K562 (cell line): ENCODE results near the gene AEN. TPM values are rescaled to one million over a fixed set of nuclear protein-coding genes. Genes with fewer than 3 reads are reported as not detected.
A peak's percentile ranks its signal among the peaks of the same experiment; 100 is the strongest.

Experiments
- ATAC-seq: fragments of 200-7000 bp; cut with Tn5 transposase; 3 replicates; pipeline ENCODE4 v1.9.1; 2020; ENCODE audit warnings: moderate library complexity
- BruUV-seq: library from RNA; stranded (reverse); fragments of 400-500 nt; replicated peaks from 2 replicates; lab custom pipeline; 2021; lab: Mats Ljungman, UMichigan
- CTCF ChIA-PET: fragments of 300-600 bp; formaldehyde crosslinking; extraction: SDS; loops from one replicate; lab custom pipeline; 2021; ENCODE audit warnings: low intra/inter-chr PET ratio; lab: Yijun Ruan, JAX
- POLR2A ChIA-PET: fragments of 300-600, 350-650 bp; sonication (Branson Sonifier 250); formaldehyde crosslinking; extraction: SDS; loops from one replicate; lab custom pipeline; 2021; ENCODE audit warnings: antibody characterized with exemption, inconsistent platforms; lab: Yijun Ruan, JAX
- DNase-seq, 4 experiments: peaks; one replicate each; pipeline versions ENCODE4 v3.0.0 to v3.0.0-alpha.2; 2011 to 2018; ENCODE audit warnings: low spot score in 3 of 4, mixed read lengths in 3 of 4; ENCODE audit errors: extremely low read depth in 1 of 4
- FAIRE-seq: peaks from 2 replicates; lab custom pipeline; 2011; peaks lifted over from hg19 to GRCh38; lab: Jason Lieb, UNC
- H2AFZ ChIP-seq: 2 replicates; pipeline ENCODE4 v1.6.0; 2011; ENCODE audit warnings: low read depth, low read length, control low read depth, inconsistent platforms
- H3K27ac ChIP-seq: fragments of 200-600 bp; 3 replicates; pipeline ENCODE4 v1.8.0; 2011; ENCODE audit warnings: low read depth, mild to moderate bottlenecking, control low read depth, inconsistent platforms, low read length, moderate library complexity, mixed read lengths; ENCODE audit errors: extremely low read depth
- H3K27me3 ChIP-seq, 2 experiments: fragments of 300-600 bp in 1 of 2; 2 replicates in 1 of 2; 3 replicates in 1 of 2; pipeline versions ENCODE4 v1.6.0 to v1.8.0; 2011; ENCODE audit warnings: inconsistent platforms in 2 of 2, low read length in 2 of 2, mild to moderate bottlenecking in 1 of 2, mixed read lengths in 1 of 2, moderate library complexity in 1 of 2; ENCODE audit not compliant: control insufficient read depth in 2 of 2, insufficient read depth in 2 of 2
- H3K36me3 ChIP-seq: fragments of 300-600 bp; 3 replicates; pipeline ENCODE4 v1.8.0; 2011; ENCODE audit warnings: mild to moderate bottlenecking, low read length, inconsistent platforms; ENCODE audit not compliant: control insufficient read depth, insufficient read depth
- H3K4me1 ChIP-seq, 2 experiments: fragments of 200-600 bp in 1 of 2; replicated peaks in 1 of 2; 2 replicates in 1 of 2; 3 replicates in 1 of 2; pipeline versions ENCODE4 v1.5.1 to v1.8.0; 2011; ENCODE audit warnings: inconsistent platforms in 2 of 2, low read length in 2 of 2, mild to moderate bottlenecking in 1 of 2, mixed read lengths in 1 of 2, moderate library complexity in 1 of 2; ENCODE audit not compliant: control insufficient read depth in 2 of 2, insufficient read depth in 2 of 2
- H3K4me2 ChIP-seq: 2 replicates; pipeline ENCODE4 v1.6.1; 2011; ENCODE audit warnings: low read length, control low read depth, inconsistent platforms, mixed read lengths; ENCODE audit not compliant: insufficient read depth
- H3K4me3 ChIP-seq: fragments of 200-600 bp; sonication (generic), shearing (Covaris generic); 2 replicates; pipeline ENCODE4 v1.5.1; 2016; ENCODE audit warnings: control low read depth, inconsistent platforms
- H3K79me2 ChIP-seq: fragments of 200-600 bp; 3 replicates; pipeline ENCODE4 v1.8.0; 2011; ENCODE audit warnings: low read length, inconsistent platforms; ENCODE audit not compliant: control insufficient read depth, insufficient read depth
- H3K9ac ChIP-seq, 2 experiments: 2 replicates each; pipeline versions ENCODE4 v1.6.0 to v1.6.1; 2011; ENCODE audit warnings: low read depth in 2 of 2, low read length in 2 of 2, control low read depth in 1 of 2, inconsistent platforms in 1 of 2, mild to moderate bottlenecking in 1 of 2, mixed read lengths in 1 of 2; ENCODE audit not compliant: insufficient read depth in 1 of 2
- H3K9me1 ChIP-seq: one replicate; pipeline ENCODE4 v1.6.0; 2011; ENCODE audit warnings: inconsistent platforms, mild to moderate bottlenecking, low read length, moderate library complexity; ENCODE audit not compliant: control insufficient read depth, insufficient read depth
- H3K9me3 ChIP-seq: replicated peaks from 2 replicates; pipeline ENCODE4 v1.5.1; 2011; ENCODE audit warnings: low read depth, low read length, inconsistent platforms; ENCODE audit not compliant: control insufficient read depth, insufficient read depth
- H4K20me1 ChIP-seq: replicated peaks from 2 replicates; pipeline ENCODE4 v1.6.1; 2011; ENCODE audit warnings: low read length, inconsistent platforms, mixed read lengths; ENCODE audit not compliant: control insufficient read depth, insufficient read depth
- FOSL1 ChIP-seq: fragments of 200-800 bp; sonication (Bioruptor generic); conservative IDR thresholded peaks from 2 replicates; pipeline ENCODE4 v1.6.1; 2016; ENCODE audit warnings: missing genetic modification characterization, missing compliant biosample characterization
- HDGF ChIP-seq: fragments of 450-650 bp; IDR thresholded peaks from 2 replicates; pipeline ENCODE4 v1.6.1; 2016
- MEF2A ChIP-seq: IDR thresholded peaks from 2 replicates; pipeline ENCODE4 v1.6.1; 2011; ENCODE audit warnings: low read depth, mild to moderate bottlenecking, low read length, moderate library complexity; ENCODE audit not compliant: control insufficient read depth
- NFE2L1 ChIP-seq: fragments of 450-650 bp; IDR thresholded peaks from 2 replicates; pipeline ENCODE4 v1.6.1; 2016; ENCODE audit warnings: missing genetic modification characterization, low read depth, mild to moderate bottlenecking, missing compliant biosample characterization, moderate library complexity, borderline replicate concordance
- NR3C1 ChIP-seq: sonication (generic); formaldehyde crosslinking; IDR thresholded peaks from 2 replicates; pipeline ENCODE4 v1.8.1; 2022; ENCODE audit warnings: missing genetic modification reagents
- SMAD4 ChIP-seq: fragments of 250-450 bp; sonication (Bioruptor Pico); conservative IDR thresholded peaks from 2 replicates; pipeline ENCODE4 v1.8.0; 2021; ENCODE audit warnings: inconsistent platforms, mild to moderate bottlenecking, moderate library complexity
- SREBF1 ChIP-seq: fragments of 150-350 bp; IDR thresholded peaks from 2 replicates; pipeline ENCODE4 v1.6.1; 2014; ENCODE audit warnings: antibody characterized with exemption, low read depth, low read length, borderline replicate concordance
- SREBF2 ChIP-seq: sonication (generic); formaldehyde crosslinking; IDR thresholded peaks from 2 replicates; pipeline ENCODE4 v1.4.0; 2020; ENCODE audit warnings: mild to moderate bottlenecking, missing genetic modification reagents
- ZBTB7A ChIP-seq: IDR thresholded peaks from 2 replicates; pipeline ENCODE4 v1.6.1; 2011; ENCODE audit warnings: low read depth, mild to moderate bottlenecking, low read length, moderate library complexity, borderline replicate concordance; ENCODE audit not compliant: control insufficient read depth
- ZNF589 ChIP-seq: fragments of 200-800 bp; sonication (Bioruptor generic); IDR thresholded peaks from 2 replicates; pipeline ENCODE4 v1.6.1; 2016; ENCODE audit warnings: low read depth, missing genetic modification characterization, missing compliant biosample characterization
- WGBS: fragments of 100-300 bp; shearing (Covaris generic); methylation state at CpG from one replicate; pipeline ENCODE4 v1.1.6; 2016; ENCODE audit warnings: low coverage, mixed read lengths; ENCODE audit not compliant: insufficient coverage; ENCODE audit errors: missing lambda C conversion rate; 5-methylcytosine and 5-hydroxymethylcytosine counted together
- in situ Hi-C: fragments of 300-500 bp; cut with MboI; formaldehyde crosslinking; loops from 4 replicates; pipeline ENCODE4 v1.15.0; 2018; ENCODE audit warnings: inconsistent platforms, mixed read lengths
- intact Hi-C: fragments of 100-400 bp; cut with micrococcal nuclease; formaldehyde crosslinking; loops from 2 replicates; pipeline ENCODE4 v1.14.2; 2022
- polyA plus RNA-seq, 8 experiments: library from polyadenylated mRNA; depleted of rRNA in 4 of 8; stranded (reverse) in 5 of 8; unstranded in 3 of 8; fragments of >200 nt; fragmentation: Nextera tagmentation in 2 of 8; fragmentation: Illumina TruSeq in 1 of 8; extraction: Ambion mirVana in 2 of 8; extraction: Trizol in 1 of 8; gene quantifications; 2 replicates each; pipeline versions ENCODE4 v1.2.1 to v1.2.3, GENCODE V29; 2011 to 2014; ENCODE audit warnings: inconsistent platforms in 1 of 8, missing spikeins in 1 of 8
- total RNA-seq, 7 experiments: library from RNA; depleted of rRNA in 6 of 7; stranded (reverse); fragments of >200 nt in 6 of 7; fragmentation: Illumina TruSeq in 2 of 7; extraction: Trizol in 2 of 7; gene quantifications; 2 replicates each; pipeline versions ENCODE4 v1.2.1 to v1.2.3, GENCODE V29; 2011 to 2021; ENCODE audit warnings: low replicate concordance in 1 of 7
- TF ChIP-seq, protein P1 (sequence below): fragments of 250-450 bp; sonication (Bioruptor Pico); IDR thresholded peaks from 2 replicates; pipeline ENCODE4 v1.5.0; 2021
- TF ChIP-seq, protein P2 (sequence below): sonication (generic); formaldehyde crosslinking; IDR thresholded peaks from 2 replicates; pipeline ENCODE4 v1.9.0; 2022; ENCODE audit warnings: mild to moderate bottlenecking, missing genetic modification reagents
- TF ChIP-seq, protein P3 (sequence below): fragments of 450-650 bp; formaldehyde crosslinking; IDR thresholded peaks from 2 replicates; pipeline ENCODE4 v1.4.0; 2020; ENCODE audit warnings: mild to moderate bottlenecking, mixed read lengths
- TF ChIP-seq, protein P4 (sequence below): IDR thresholded peaks from 2 replicates; pipeline ENCODE4 v1.6.1; 2011; ENCODE audit warnings: borderline replicate concordance, low read depth, mild to moderate bottlenecking, moderate library complexity, low read length; ENCODE audit not compliant: insufficient read depth, poor library complexity, severe bottlenecking
- TF ChIP-seq, protein P5 (sequence below): fragments of 250-450 bp; sonication (Bioruptor Pico); IDR thresholded peaks from 2 replicates; pipeline ENCODE4 v1.5.0; 2020; ENCODE audit warnings: mild to moderate bottlenecking

AEN gene
- total and polyA plus RNA-seq, 9 of the 15 experiments (the other 6 are each of a cell fraction or from before 2014, with no cell fraction given) = 9.0 to 51.0 (median 32.8) TPM

DNA sequence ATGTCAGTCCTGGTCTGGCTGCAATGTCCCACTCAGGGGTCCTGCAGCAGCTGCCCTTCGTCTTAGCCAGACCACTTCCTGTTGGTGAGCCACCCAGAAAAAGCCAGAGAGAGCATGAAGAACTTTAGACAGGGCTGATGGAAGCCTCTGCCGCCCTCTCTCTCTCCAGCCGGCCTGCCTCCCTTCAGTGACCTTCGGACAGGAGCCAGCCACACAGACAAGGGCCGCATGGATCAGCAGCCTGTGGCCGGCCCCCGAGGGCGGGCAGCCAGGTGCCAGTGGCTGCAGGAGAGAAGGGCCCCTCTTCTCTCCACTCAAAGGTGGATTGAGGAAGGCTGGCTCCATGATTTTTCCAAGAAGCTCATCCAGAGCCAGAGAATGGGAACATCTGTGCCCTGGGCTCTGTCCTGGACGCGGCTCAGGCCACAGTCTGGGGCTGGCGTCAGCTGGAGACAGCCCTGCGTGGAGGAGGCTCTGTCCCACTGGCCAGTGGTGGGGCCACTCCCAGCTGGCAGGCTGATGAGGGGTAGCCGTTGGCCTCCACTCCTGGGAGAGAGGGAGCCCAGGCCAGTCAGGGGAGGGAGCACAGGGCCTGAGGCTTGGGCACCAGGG, 60.6 kb downstream of the AEN start:
- ATAC-seq (peak; percentile 51), DNase-seq (no peak), FAIRE-seq (no peak)
- Histone ChIP-seq H3K9me1 (no peaks in the 10 kb centered on the region), H4K20me1 (no peaks in the 10 kb centered on the region), H3K27ac (no peak overlapping the region), H3K36me3 (no peaks in the 10 kb centered on the region), H3K79me2 (no peaks in the 10 kb centered on the region), H3K4me2 (no peak overlapping the region), H3K27me3 (peaks cover 19 to 42% of the 10 kb centered on the region in 2 experiments; a peak in 4 of 5 replicates), H3K9ac (no peak overlapping the region), H3K9me3 (no peaks in the 10 kb centered on the region), H3K4me1 (peaks cover 0 to 5% of the 10 kb centered on the region in 2 experiments; a peak in 2 of 5 replicates), H3K4me3 (no peak overlapping the region), H2AFZ (no peak overlapping the region)
- POLR2A ChIA-PET = interaction anchor here (1.5 kb wide), 1 partner anchor 12 kb away, joined by 3 read pairs; no protein-coding TSS in a partner anchor
- WGBS = 1% methylated on average over 10 of the region's 13 CpGs
- no TSS peak for BruUV-seq
- CTCF ChIA-PET = no interaction called here
- in situ Hi-C loops (no loop called here), intact Hi-C loops (no loop called here)
- TF ChIP-seq, protein P1, sequence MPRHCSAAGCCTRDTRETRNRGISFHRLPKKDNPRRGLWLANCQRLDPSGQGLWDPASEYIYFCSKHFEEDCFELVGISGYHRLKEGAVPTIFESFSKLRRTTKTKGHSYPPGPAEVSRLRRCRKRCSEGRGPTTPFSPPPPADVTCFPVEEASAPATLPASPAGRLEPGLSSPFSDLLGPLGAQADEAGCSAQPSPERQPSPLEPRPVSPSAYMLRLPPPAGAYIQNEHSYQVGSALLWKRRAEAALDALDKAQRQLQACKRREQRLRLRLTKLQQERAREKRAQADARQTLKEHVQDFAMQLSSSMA (CRISPR knock-in tag) = no peak
- TF ChIP-seq ZNF589 = no peak
- no peak for TF ChIP-seq SMAD4 (CRISPR knock-in tag)
- no peak for TF ChIP-seq ZBTB7A
- TF ChIP-seq HDGF = no peak
- TF ChIP-seq SREBF1 = no peak
- no peak for TF ChIP-seq MEF2A
- TF ChIP-seq, protein P2, sequence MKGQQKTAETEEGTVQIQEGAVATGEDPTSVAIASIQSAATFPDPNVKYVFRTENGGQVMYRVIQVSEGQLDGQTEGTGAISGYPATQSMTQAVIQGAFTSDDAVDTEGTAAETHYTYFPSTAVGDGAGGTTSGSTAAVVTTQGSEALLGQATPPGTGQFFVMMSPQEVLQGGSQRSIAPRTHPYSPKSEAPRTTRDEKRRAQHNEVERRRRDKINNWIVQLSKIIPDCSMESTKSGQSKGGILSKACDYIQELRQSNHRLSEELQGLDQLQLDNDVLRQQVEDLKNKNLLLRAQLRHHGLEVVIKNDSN (CRISPR knock-in tag) = no peak
- TF ChIP-seq, protein P3, sequence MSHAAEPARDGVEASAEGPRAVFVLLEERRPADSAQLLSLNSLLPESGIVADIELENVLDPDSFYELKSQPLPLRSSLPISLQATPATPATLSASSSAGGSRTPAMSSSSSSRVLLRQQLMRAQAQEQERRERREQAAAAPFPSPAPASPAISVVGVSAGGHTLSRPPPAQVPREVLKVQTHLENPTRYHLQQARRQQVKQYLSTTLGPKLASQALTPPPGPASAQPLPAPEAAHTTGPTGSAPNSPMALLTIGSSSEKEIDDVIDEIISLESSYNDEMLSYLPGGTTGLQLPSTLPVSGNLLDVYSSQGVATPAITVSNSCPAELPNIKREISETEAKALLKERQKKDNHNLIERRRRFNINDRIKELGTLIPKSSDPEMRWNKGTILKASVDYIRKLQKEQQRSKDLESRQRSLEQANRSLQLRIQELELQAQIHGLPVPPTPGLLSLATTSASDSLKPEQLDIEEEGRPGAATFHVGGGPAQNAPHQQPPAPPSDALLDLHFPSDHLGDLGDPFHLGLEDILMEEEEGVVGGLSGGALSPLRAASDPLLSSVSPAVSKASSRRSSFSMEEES (CRISPR knock-in tag) = no peak
- TF ChIP-seq FOSL1 (tag) = no peak
- no peak for TF ChIP-seq NFE2L1 (tag)
- TF ChIP-seq, protein P4, sequence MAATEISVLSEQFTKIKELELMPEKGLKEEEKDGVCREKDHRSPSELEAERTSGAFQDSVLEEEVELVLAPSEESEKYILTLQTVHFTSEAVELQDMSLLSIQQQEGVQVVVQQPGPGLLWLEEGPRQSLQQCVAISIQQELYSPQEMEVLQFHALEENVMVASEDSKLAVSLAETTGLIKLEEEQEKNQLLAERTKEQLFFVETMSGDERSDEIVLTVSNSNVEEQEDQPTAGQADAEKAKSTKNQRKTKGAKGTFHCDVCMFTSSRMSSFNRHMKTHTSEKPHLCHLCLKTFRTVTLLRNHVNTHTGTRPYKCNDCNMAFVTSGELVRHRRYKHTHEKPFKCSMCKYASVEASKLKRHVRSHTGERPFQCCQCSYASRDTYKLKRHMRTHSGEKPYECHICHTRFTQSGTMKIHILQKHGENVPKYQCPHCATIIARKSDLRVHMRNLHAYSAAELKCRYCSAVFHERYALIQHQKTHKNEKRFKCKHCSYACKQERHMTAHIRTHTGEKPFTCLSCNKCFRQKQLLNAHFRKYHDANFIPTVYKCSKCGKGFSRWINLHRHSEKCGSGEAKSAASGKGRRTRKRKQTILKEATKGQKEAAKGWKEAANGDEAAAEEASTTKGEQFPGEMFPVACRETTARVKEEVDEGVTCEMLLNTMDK = no peak
- TF ChIP-seq, protein P5, sequence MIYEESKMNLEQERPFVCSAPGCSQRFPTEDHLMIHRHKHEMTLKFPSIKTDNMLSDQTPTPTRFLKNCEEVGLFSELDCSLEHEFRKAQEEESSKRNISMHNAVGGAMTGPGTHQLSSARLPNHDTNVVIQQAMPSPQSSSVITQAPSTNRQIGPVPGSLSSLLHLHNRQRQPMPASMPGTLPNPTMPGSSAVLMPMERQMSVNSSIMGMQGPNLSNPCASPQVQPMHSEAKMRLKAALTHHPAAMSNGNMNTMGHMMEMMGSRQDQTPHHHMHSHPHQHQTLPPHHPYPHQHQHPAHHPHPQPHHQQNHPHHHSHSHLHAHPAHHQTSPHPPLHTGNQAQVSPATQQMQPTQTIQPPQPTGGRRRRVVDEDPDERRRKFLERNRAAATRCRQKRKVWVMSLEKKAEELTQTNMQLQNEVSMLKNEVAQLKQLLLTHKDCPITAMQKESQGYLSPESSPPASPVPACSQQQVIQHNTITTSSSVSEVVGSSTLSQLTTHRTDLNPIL (CRISPR knock-in tag) = no peak
- TF ChIP-seq SREBF2 (CRISPR knock-in tag) = no peak
- no peak for TF ChIP-seq NR3C1 (CRISPR knock-in tag)
